Measurements from ENCODE around the gene ARHGEF16.

Gene ARHGEF16

DNA sequence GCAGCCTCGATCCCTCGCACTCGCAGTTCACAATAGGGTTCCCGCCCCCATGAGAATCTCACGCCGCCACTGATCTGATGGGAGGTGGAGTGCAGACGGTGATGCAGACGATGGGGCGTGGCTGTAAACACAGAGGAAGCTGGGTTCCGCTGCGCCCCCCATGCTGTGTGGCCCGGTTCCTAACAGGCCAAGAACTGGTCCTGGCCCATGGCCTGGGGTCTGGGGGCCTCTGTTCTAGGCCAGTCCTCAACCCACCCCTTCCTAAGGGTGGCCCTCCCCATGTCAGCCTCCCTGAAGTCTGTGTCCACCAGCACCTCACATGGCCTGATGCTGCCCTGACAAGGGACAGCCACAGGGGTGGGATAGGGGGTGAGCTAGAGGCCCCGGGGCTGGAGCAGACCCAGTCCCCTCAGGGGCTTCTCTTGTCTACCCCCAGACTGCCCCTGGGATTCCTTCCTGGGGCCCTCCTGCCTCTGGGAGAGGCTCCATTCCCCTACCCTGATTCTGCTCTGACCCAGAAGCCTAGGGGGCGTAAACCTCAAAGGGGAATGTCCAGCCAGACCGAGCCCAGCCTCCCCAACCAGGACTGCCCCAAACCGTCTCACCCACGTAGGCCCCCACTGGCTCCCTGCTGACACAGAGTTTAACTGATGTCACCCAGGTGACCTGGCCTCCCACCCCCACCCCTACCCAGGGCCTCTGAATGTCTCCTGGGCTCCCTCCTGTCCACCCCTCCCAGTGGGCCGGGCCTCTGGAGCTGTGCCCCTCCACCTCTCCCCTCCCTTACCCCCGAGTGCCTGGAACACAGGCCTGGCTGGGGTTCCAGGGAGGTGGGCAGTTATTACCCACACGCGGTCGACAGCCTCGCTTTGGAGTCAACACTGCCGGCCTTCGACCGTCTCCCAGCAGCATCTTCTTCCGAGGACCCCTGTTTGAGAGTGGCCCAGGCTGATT lies 14.8 kb upstream of the ARHGEF16 start:
- DNase-seq = no peak

DNA sequence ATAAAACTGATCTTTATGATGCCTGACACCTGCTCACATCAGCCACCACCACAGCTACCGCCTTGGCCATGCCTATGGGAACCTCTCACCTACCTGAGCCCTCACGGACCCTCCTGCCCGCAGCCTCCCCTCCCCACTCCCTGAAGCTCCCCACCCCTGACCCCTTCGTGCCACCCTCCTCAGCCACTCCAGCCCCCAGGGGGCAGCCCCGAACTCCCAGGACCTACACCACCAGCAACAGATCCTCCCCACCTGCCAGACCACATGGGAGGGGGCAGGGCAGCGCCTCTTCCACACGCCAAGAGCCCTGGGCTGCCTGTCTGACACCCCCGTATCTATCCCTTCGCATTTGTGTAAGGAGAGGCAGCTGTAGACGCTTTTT lies 14.2 kb upstream of the ARHGEF16 start:
- no peak for DNase-seq

DNA sequence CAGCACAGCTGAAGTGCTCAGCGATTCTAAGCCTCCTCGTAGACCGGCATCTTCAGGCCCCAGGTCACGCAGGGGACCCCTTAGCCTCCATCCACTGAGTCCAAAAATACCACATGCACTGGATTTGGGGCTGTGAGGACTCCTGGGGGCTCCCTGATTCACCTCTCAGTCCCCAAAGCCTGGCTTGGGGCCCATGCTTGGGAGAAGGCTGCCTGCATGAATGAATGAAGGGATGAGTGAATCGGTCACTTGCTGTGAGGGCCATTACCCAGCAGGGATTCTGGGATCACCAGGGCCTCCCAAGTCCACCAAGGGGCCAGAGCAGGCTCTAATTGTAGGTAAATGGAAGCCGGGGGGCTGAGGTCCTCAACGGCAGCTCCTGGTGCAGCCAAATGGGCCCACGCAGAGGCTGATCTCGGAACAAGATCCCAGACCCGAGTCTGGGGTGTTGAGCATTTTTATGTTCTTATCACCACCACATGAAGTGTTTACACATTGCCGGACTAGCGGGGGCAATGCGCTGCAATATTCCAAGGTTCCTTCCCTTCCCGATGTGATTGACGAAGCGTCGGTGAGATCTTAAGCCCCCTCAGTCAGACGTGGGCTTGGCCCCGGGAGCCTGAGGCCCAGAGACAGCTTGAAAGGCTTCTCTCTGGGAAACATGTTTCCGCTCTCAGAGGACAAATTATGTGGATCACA lies 13.6 kb upstream of the ARHGEF16 start:
- no peak for DNase-seq

DNA sequence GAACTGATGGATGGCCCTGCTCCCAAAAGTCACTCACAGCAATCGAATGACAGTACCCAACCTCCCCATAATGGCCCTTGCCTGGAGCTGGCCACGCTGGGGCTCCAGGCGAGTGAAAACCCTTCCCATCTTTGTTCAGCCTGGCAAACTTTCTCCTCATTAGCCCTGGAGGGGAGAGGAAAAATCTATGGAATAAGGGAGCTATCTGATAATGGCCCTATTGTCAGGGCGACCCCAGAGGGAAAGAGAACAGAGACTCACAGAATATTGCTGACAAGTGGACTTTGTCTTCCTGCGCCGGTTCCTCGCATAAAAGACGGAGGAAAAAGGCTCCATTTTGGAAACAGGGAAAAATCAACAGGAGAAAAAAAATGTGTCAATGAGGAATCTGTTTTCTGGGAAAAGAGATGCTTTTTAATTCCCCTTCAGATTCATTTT lies 13.0 kb upstream of the ARHGEF16 start:
- no peak for DNase-seq

DNA sequence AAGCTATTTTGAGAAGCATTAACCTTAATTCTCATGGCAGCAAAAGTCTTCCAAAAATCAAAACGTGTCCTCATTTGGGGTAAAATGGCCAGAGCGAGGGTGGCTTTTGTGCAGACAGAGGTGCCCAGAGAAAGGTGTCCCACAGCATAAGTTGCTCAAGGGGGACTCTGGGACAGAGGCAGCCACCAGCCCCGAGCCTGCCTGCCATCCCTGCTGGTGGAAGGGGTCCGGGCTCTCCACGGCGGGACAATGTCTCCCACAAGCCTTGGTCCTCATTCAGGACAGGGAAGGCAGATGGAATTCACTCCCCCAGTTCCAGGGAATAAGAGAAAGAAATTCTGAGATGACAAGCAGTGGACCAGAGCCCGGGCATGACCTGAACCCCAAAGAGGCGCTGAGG lies 12.6 kb upstream of the ARHGEF16 start:
- no peak for DNase-seq

DNA sequence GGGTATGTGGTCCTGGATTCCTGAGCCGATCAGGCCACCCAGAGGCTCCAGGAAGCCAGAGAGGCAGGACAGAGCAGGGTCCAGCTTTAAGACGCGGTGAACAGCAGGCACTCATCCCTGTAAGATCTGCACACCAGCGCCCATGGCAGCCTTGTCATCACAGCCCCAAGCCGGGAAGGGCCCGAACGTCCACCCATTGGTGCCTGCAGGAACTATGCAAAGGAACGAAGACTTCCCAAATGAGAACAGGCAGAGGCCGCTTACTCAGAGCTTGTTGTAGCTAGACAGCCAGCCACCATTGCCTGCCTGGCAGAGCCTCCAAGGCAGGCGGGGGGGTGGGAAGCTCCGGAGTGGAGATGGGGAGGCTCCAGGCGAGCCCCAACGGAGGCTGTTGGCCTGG lies 12.1 kb upstream of the ARHGEF16 start:
- no peak for DNase-seq

DNA sequence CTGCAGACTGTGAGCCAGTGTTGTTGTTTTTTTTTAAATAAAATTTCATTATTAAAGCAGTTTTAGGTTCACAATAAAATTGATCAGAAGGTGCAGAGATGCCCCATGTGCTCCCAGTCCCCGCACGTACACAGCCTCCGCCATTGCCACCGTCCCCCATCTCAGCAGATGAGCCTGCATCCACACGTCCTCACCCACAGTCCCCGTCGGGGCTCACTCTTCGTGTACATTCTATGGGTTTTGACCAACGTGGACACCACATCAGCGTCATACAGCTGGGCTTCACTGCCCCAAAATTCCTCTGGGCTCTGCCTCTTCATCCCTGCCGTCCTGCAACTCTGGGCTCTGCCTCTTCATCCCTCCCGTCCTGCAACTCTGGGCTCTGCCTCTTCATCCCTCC lies 11.6 kb upstream of the ARHGEF16 start:
- DNase-seq = no peak

DNA sequence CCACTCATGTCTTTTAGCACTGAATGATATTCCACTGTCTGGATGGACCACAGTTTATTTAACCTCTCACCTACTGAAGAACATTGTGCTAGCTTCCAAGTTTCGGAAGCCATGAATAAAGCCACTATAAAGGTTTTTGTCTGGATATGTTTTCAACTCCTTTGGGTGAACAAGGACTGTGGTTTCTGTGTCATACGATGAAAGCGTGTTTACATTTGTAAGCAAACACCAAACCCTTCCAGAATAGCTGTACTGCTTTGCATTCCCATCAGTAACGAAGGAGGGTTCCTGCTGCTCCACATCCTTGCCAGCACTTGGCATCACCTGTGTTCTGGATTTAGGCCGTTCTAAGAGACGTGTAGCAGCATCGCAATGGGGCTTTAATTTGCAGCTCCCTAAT lies 10.7 kb upstream of the ARHGEF16 start:
- no peak for DNase-seq

DNA sequence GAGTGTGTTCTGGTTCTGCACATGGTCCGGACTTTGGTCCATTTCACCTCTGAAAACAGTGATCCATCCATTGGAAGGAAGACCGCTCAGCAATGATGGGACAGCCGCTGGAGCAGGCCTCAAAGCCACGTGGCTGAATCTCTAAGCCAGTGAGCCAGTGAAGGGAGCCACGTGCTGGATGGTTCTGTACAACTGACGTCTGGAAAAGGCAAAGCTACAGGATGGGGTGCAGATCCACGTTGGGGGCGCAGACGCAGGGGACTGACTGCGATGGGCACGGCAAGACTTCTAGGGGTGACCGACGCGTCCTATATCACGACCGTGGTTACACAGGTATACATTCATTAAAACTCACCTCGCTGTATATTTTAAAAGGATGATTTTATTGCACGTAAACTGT lies 10.2 kb upstream of the ARHGEF16 start:
- no peak for DNase-seq

DNA sequence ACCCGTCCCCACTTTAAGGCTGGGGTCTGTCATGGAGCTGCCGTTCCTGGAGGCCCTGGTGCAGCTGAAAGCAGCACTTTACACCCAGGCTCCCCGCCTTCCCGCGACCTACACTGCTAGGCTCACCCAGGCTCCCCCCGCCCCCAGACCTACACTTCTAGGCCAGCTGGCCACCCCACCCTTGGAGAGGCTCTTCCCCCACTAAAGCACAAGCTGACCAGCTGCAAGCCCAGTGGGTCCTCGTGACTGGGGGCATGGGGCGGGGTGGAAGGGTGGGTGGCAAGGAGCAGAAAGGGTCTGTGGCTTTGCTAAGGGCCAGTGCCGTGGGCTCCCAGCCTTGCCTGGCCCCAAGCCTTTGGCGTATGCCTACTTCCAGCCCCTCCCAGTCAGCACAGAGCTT lies 9.7 kb upstream of the ARHGEF16 start:
- no peak for DNase-seq

DNA sequence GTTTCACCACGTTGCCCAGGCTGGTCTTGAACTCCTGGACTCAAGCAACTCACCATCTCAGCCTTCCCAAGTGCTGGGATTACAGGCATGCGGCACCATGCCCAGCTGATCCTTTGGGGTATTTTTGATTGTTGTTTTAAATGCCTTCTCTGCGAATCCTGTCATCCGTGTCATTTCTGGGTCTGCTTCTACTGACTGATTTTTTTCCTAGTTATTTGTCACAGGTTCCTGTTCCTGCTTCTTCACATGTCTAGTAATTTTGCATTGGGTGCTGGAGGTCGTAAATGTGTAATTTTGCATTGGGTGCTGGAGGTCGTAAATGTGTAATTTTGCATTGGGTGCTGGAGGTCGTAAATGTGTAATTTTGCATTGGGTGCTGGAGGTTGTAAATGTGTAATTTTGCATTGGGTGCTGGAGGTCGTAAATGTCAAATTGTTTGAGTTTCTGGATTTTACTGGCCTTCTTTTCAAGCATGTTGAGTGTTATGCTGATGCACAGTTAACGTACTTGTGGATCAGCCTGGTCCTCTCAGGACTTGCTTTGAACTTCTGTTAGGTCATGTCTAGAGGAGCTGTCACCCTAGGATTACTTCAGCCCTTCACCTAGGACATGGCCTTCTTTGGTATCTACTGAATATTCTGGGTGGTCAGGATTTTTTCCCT lies 4.1 kb upstream of the ARHGEF16 start:
- DNase-seq = no peak

DNA sequence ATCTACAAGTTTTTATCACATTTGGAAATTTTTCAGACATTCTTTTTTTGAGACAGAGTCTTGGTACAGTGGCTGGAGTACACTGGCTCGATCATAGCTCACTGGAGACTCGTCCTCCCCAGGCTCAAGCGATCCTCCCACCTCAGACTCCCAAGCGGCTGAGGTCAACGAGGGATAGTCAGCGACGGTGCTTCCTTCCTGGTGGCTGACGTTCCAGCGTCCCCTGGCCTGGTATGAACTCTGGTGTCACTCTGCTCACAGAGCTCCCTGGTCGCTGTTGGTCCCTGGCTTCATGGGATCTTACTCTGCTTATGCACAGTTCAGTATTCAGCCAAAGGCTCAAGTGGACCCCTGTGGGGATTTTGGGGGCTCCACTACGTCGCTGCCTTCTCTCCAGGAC lies 3.5 kb upstream of the ARHGEF16 start:
- no peak for DNase-seq

DNA sequence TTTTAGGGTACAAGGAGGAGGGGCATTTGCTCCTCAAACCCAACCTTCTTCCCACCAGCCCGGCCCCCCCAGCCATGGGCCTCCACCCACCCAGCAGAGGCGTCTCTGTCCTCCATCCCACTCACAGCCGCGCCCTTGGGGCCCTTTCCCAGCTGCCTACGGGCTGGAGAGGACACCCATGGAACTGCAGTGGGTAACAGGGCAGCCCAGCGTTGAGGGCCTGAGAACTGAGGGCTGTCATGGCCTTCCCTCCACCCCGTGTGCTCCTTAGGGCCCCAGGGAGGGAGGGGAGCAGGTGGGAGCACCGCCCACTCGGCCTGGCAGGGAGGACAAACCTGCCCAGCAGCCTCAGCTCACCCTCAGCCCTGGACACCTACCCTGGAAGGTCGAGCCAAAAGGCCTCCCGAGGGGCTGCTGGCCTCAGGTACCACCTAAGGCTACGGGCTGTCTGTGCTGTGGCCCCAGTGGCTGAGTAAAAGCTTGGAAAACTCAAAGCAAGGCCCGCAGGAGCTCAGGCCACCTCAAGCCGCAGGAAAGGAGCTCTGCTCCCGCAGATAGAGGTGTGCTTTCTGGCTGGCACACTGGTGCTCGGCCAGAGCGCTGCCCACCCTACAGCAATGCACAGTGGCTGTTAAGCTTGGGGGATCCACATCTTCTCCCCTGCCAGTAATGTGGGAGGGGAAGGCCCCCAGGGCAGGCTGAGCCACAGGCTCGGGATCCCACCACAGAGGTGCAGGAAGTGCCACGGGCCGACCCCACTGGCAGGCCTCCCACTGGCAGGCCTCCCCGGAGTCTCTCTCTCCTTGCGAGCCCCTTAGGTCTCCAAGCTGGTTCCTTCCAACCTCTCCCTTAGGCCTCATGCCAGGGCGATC lies 2.2 kb upstream of the ARHGEF16 start:
- DNase-seq = no peak

DNA sequence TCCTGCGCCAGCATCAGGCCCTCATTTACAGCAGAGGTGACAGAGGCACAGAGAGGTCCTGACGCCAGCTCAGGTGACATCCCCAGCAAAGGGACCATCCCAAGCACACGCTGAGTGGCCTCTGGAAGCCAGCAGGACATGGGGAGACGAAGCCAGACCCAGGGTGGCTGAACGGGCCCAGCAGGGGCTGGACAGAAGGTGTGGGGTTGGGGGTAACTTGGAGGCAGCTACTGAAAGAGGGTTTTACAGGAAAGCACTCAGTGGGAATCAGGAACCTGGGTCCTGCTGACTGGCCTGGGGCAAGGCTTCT lies 1.6 kb upstream of the ARHGEF16 start:
- no peak for DNase-seq

DNA sequence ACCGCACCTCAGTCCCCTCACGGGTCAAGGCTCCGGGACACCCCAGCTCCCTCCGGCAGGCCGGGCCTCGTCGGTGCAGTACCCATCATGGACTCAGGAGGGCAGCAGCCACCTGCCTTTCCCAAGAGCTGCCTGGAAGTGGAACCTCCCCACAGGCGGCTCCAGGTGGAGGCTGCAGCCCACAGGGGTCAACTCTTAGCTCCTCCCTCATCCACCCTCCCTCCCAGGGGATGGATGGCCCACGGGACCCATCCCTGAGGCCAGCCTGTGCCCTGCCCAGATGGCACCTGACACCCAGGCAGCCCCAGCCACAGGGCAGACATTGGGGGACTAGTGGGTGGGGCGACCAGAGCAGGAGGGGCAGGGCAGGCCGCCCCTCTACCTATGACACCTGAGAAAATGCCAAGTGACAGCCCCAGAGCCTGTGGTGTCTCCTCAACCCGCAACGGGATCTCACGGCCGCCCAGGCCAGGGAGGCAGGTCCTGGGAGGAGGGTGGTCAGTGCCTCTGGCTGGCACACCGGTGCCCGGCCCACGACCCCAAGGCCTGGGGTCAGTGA lies 1.2 kb upstream of the ARHGEF16 start:
- DNase-seq = peak; percentile 37

DNA sequence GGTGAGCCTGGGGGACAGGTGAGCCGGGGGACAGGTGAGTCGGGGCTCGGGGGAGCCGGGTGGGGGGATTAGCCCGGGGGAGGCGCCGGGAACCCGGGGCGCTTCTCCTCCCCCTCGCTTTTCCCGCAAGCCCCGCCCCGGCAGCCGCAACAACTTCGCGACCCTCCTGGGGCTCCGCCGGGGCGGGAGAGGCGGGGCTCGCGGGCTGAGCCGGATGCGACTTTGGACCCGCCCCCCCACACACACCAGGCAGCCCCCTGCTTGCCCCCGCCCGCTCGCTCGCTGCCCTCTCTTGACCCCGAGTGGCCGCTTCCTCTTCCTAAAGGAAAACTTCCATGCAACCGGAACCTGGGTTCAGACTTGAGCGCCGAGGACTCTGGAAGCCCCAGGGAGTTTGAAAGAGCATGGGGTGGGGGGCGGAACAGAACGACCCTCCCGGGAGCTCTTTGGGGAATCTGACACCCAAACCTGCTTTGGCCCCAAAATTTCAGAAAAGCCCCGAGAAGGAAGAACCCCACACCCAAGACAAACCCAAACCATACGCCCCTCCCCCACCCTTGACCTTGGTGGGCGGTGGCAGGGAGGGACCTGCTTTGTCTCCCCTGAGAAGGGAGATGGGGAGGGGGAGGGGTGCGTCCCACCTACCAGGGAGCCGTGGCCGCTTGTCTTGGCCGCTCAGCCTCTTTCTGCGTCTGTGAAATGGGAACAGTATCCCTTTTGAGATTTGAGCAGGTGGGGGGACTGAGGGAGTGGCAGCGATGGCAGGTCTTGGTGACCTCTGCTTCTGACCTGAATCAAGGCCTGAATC lies 550 bp downstream of the ARHGEF16 start:
- peak; percentile 34 for DNase-seq

DNA sequence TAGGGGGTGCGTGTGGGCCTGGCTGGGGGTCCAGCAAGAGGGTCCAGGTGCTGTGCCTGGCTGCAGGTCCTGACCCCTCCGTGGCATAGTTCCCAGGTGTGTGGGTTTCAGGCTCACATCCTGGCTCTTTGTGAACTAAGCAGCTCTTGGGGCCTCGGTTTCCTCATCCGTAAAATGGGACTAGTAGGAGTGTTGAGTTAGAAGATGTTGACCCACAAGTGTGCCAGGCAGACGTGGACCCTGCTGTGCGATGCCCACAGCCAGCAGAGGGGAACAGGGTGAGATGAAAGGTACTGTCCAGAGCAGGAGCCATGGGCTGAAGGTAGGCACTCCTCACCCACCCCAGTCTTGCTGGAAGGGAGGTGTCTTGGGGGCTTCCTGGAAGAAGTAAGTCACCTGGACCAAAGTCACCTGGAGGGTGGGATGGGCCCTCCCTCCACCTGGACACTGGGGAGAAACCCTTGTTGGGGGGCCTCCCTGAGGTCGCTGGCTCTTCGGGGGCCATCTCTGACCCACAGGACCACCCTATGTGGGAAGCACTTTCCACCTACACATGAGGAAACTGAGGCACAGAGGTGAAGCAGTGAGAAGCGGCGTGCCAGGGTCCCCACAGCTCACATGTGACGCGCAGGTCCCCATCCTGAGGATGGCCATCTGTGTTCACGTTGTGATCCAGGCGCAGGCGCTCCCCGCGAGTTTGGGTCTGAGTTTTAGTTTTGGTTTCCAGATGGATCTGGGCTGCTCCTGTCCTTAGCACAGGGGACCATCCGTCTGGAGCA lies 1.4 kb downstream of the ARHGEF16 start:
- no peak for DNase-seq

DNA sequence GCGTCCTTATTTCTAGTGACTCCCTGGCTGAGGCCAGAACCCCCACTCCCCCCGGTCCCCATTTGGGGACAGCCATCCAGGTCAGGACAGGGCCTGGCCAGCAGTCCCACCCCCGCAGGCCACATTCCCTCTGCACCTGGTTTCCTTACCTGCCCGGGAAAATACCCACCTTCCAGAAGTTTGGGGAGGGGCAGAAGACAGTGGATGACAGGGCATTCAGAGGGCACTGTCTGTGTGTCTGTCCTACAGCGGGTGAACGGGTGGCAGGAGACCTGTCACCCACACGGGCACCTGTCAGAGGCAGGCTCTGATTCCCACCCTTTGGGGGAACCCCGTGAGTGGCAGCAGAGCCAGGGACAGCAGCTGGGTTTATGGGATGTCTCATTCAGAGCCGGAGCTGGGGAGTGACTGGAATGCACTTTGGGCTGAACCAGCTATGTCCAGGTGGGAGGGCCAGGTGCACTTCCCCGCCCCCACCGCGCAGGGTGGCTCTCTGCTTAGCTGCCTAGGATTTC lies 2.0 kb downstream of the ARHGEF16 start:
- no peak for DNase-seq

DNA sequence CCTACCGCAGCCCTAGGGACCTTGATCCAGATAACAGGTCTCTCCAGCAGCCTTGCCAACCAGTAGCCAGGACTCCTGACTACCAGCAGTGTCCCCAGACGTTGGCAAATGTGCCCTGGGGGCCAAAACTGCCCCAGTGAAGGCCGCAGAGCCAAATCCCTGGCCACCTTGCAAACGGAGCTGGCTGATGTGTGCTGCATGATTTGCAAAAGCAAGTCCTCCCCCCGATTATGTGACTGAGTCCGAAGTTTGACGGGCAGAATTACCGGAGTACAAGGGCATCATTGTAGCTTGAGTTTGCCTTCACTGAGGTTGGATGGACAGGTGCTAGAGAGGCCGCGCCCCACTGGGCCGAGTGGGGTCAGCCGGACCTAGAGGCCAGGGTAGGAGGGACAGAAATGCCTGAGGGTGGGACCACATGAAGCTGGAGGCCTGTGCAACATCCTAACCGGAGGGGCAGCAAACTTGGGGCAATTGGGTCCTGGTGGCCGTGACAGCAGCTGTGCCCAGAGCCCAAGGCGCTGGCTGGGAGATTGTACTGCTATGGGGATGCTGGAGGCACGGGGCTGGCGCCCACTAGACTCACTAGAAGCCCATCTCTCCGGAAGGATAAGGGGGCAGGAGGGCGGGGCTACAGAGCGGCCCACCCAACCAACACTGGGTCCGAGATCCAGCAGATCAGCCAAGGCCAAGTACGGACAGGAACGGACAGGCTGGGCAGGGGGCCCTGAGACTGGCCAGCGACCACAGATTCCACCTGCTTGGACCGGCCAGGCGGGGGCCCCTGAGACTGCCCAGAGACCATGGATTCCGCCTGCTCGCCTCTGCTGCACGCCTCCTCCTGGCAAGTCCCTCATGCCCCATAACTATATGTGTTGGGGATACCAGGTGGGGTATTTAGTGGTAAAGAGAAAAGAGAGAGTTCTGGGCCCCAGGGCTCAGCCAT lies 2.8 kb downstream of the ARHGEF16 start:
- DNase-seq = no peak

Measured in NCI-H510A (cell line).